WTC11 (cell line): ENCODE data around the gene SIGLEC7.

Experiments used
- CTCF ChIP-seq: fragments of 200-600 bp; IDR thresholded peaks from 2 replicates; pipeline ENCODE4 v1.8.0; 2022; ENCODE audit warnings: antibody characterized with exemption
- KAT7 ChIP-seq: sonication (generic); formaldehyde crosslinking; IDR thresholded peaks from 2 replicates; pipeline ENCODE4 v1.8.1; 2023; ENCODE audit warnings: missing genetic modification reagents, mild to moderate bottlenecking, borderline replicate concordance

- TF ChIP-seq CTCF (no peak), KAT7 (no peak)
These were observed 30.1 kb downstream of the SIGLEC7 start for GRCh38 chr19:51172223-51172622.
